Activated CD8-positive, alpha-beta T cell treated with anti-CD3 and anti-CD28 coated beads for 36 hours (primary cell): ENCODE results near the gene SCUBE2. TPM values are rescaled to one million over a fixed set of nuclear protein-coding genes. Genes with fewer than 3 reads are reported as not detected.

Experiments
- ATAC-seq: fragments of 200-7000 bp; cut with Tn5 transposase; one replicate; pipeline ENCODE4 v1.10.0; 2021; ENCODE audit warnings: mild to moderate bottlenecking, moderate library complexity
- CTCF ChIA-PET: fragments of 350-600 bp; sonication (Branson Sonifier 250); formaldehyde crosslinking; loops from one replicate; lab custom pipeline; 2021; ENCODE audit warnings: antibody characterized with exemption; lab: Charles Lee
- POLR2A ChIA-PET: fragments of 350-600 bp; sonication (Branson Sonifier 250); formaldehyde crosslinking; loops from one replicate; lab custom pipeline; 2021; ENCODE audit warnings: antibody characterized with exemption; lab: Charles Lee
- DNase-seq: peaks from one replicate; pipeline ENCODE4 v3.0.0-alpha.2; 2020
- H3K27ac Mint-ChIP-seq: one replicate; pipeline ENCODE4 v1.8.0; 2021; ENCODE audit warnings: mild to moderate bottlenecking, mixed read lengths
- H3K27me3 Mint-ChIP-seq: one replicate; pipeline ENCODE4 v1.8.0; 2021; ENCODE audit warnings: mixed read lengths
- H3K36me3 Mint-ChIP-seq: one replicate; pipeline ENCODE4 v1.8.0; 2021; ENCODE audit warnings: low read depth, mixed read lengths
- H3K4me1 Mint-ChIP-seq: one replicate; pipeline ENCODE4 v1.8.0; 2021; ENCODE audit warnings: low read depth, mixed read lengths
- H3K4me3 Mint-ChIP-seq: one replicate; pipeline ENCODE4 v1.8.0; 2021; ENCODE audit warnings: mild to moderate bottlenecking, moderate library complexity, mixed read lengths
- H3K9me3 Mint-ChIP-seq: one replicate; pipeline ENCODE4 v1.8.0; 2021; ENCODE audit warnings: mixed read lengths
- CTCF ChIP-seq: fragments of 200-600 bp; IDR thresholded peaks from one replicate; pipeline ENCODE4 v1.8.0; 2022; ENCODE audit warnings: antibody characterized with exemption, mild to moderate bottlenecking
- intact Hi-C: fragments of 100-400 bp; cut with micrococcal nuclease; formaldehyde crosslinking; loops from one replicate; pipeline ENCODE4 v1.10.0; 2022
- total RNA-seq, 2 experiments: library from RNA; stranded (reverse); gene quantifications; one replicate each; pipeline ENCODE4 v1.2.3, GENCODE V29; 2021

Gene SCUBE2
- total RNA-seq, 2 experiments from 2014 or later: not detected

DNA sequence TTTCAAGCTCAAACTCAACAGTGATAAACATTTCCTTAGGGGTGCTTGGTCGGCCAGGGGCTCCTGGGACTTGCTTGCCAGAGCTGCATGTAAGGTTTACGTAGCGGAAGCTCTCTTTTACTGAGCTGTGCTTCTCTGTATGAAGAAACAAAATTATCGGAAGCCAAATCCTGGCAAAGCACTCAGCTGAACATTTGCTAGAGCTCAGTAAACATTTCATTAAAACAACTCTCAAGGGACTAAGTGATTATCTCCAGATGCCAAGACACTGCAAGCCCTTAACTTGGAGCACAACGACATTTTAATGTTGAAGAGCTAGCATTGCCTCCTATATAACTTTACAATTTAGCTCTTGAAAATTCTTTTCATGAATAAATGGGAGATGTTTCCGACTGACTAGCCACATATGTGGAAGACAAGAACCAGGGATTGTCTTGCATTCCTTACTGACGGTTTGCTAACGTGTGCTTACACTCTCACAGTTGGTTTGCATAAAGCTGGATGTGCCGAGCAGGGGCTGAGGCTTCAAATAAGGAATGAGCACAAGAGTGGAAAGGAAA lies 43.4 kb downstream of the SCUBE2 start:
- Mint-ChIP-seq H3K36me3 (no peaks in the 10 kb centered on the region), H3K27me3 (no peaks in the 10 kb centered on the region), H3K27ac (no peak overlapping the region), H3K9me3 (no peaks in the 10 kb centered on the region), H3K4me3 (no peak overlapping the region), H3K4me1 (no peaks in the 10 kb centered on the region)
- DNase-seq: no peak
- intact Hi-C loops: no loop called here
- ATAC-seq: no peak
- ChIA-PET POLR2A (interaction anchor here (1.3 kb wide), 1 partner anchor 11 kb away, joined by 3 read pairs; no protein-coding TSS in a partner anchor), CTCF (interaction anchor here (0.7 to 1.4 kb wide), 4 partner anchors 23 to 90 kb away, joined by 3 to 5 read pairs (median 3); no protein-coding TSS in a partner anchor)
- no peak for TF ChIP-seq CTCF

- Mint-ChIP-seq H3K27ac (no peak overlapping the region), H3K4me1 (no peaks in the 10 kb centered on the region)
Measured at GRCh38 chr11:9046481-9046880, 44.9 kb downstream of the SCUBE2 start.

GRCh38 chr11:9042488-9042887 lies 48.9 kb downstream of the SCUBE2 start:
- DNase-seq: no peak
- ATAC-seq: no peak
- intact Hi-C loops: no loop called here
- ChIA-PET POLR2A (no interaction called here), CTCF (interaction anchor here (1.5 kb wide), 1 partner anchor 24 kb away, joined by 3 read pairs; no protein-coding TSS in a partner anchor)
- no peak for TF ChIP-seq CTCF
- Mint-ChIP-seq H3K9me3 (no peaks in the 10 kb centered on the region), H3K4me3 (no peak overlapping the region), H3K27ac (no peak overlapping the region), H3K36me3 (no peaks in the 10 kb centered on the region), H3K27me3 (peaks cover 4% of the 10 kb centered on the region), H3K4me1 (no peaks in the 10 kb centered on the region)

More at GRCh38 chr11:9046481-9046880, 44.9 kb downstream of the SCUBE2 start:
- Mint-ChIP-seq H3K4me3 (no peak overlapping the region), H3K27me3 (no peaks in the 10 kb centered on the region), H3K36me3 (no peaks in the 10 kb centered on the region), H3K9me3 (no peaks in the 10 kb centered on the region)
- intact Hi-C loops: no loop called here
- ATAC-seq: no peak
- ChIA-PET POLR2A (no interaction called here), CTCF (interaction anchor here (0.9 kb wide), 1 partner anchor 13 kb away, joined by 3 read pairs; no protein-coding TSS in a partner anchor)
- DNase-seq: no peak
- TF ChIP-seq CTCF: no peak

DNA sequence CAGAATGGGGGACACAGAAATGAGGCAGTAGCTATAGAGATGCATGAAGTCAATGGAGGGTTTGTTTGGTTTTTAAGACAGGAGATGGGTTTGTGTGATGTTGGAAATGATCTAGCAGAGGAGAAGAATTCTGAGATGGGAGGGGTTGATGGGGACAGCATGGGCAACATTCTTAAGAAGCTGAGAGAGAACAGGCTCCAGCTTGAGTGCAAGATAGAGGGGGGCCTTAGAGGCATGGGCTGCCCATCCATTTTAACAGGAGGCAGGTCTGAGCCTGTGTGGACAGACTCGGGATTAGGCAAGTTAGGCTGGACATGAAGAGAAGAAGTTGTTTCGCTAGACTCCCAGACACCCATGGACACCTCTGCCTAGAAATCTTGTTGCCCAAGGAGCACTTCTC lies 49.7 kb downstream of the SCUBE2 start:
- intact Hi-C loops: no loop called here
- H3K27me3 Mint-ChIP-seq: peaks cover 4% of the 10 kb centered on the region
- TF ChIP-seq CTCF: no peak
- H3K4me3 Mint-ChIP-seq: no peak overlapping the region
- ChIA-PET POLR2A (no interaction called here), CTCF (interaction anchor here (1.0 to 1.5 kb wide), 2 partner anchors 23 to 26 kb away, joined by 3 read pairs; no protein-coding TSS in a partner anchor)
- no peaks in the 10 kb centered on the region for H3K9me3 Mint-ChIP-seq
- no peak overlapping the region for H3K27ac Mint-ChIP-seq
- DNase-seq (no peak), ATAC-seq (no peak)
- no peaks in the 10 kb centered on the region for H3K36me3 Mint-ChIP-seq
- no peaks in the 10 kb centered on the region for H3K4me1 Mint-ChIP-seq

GRCh38 chr11:9040410-9040809 lies 51.0 kb downstream of the SCUBE2 start:
- peaks cover 4% of the 10 kb centered on the region for H3K27me3 Mint-ChIP-seq
- no peak for TF ChIP-seq CTCF
- H3K4me3 Mint-ChIP-seq: no peak overlapping the region
- ATAC-seq (no peak), DNase-seq (no peak)
- POLR2A ChIA-PET: no interaction called here
- no peak overlapping the region for H3K27ac Mint-ChIP-seq
- intact Hi-C loops: no loop called here
- H3K36me3 Mint-ChIP-seq: no peaks in the 10 kb centered on the region
- no peaks in the 10 kb centered on the region for H3K9me3 Mint-ChIP-seq
- H3K4me1 Mint-ChIP-seq: no peaks in the 10 kb centered on the region
- CTCF ChIA-PET: no interaction called here
